Cortex of kidney (tissue), 1 donor: ENCODE data around the gene CEACAM7.

ENCODE experiments used
- DNase-seq: peaks from one replicate; lab custom pipeline; 2025; lab: John Stamatoyannopoulos, UW

CEACAM7 gene

GRCh38 chr19:41700381-41701195 is 12.5 kb upstream of the CEACAM7 start:
- DNase-seq, result no peak

DNA sequence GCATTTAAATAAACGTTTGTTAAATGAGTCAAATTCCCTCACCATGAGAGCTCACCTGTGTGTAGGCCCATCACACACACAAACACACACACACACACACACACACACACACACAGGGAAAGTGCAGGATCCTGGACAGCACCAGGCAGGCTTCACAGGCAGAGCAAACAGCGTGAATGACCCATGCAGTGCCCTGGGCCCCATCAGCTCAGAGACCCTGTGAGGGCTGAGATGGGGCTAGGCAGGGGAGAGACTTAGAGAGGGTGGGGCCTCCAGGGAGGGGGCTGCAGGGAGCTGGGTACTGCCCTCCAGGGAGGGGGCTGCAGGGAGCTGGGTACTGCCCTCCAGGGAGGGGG is 11.9 kb upstream of the CEACAM7 start:
- DNase-seq, result no peak

DNA sequence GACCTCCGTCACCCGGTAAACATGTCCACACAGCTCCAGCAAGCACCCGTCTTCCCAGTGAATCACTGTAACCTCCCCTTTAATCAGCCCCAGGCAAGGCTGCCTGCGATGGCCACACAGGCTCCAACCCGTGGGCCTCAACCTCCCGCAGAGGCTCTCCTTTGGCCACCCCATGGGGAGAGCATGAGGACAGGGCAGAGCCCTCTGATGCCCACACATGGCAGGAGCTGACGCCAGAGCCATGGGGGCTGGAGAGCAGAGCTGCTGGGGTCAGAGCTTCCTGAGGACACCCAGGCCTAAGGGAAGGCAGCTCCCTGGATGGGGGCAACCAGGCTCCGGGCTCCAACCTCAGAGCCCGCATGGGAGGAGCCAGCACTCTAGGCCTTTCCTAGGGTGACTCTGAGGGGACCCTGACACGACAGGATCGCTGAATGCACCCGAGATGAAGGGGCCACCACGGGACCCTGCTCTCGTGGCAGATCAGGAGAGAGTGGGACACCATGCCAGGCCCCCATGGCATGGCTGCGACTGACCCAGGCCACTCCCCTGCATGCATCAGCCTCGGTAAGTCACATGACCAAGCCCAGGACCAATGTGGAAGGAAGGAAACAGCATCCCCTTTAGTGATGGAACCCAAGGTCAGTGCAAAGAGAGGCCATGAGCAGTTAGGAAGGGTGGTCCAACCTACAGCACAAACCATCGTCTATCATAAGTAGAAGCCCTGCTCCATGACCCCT is 11.3 kb upstream of the CEACAM7 start:
- no peak for DNase-seq

GRCh38 chr19:41698746-41699230 is 10.7 kb upstream of the CEACAM7 start:
- DNase-seq, result no peak

- DNase-seq, result no peak
Measured at GRCh38 chr19:41697198-41697855, 9.3 kb upstream of the CEACAM7 start.

GRCh38 chr19:41696402-41697197 is 8.5 kb upstream of the CEACAM7 start:
- no peak for DNase-seq

DNA sequence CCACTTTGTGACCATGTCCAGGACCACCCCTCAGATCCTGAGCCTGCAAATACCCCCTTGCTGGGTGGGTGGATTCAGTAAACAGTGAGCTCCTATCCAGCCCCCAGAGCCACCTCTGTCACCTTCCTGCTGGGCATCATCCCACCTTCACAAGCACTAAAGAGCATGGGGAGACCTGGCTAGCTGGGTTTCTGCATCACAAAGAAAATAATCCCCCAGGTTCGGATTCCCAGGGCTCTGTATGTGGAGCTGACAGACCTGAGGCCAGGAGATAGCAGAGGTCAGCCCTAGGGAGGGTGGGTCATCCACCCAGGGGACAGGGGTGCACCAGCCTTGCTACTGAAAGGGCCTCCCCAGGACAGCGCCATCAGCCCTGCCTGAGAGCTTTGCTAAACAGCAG is 7.7 kb upstream of the CEACAM7 start:
- no peak for DNase-seq

DNA sequence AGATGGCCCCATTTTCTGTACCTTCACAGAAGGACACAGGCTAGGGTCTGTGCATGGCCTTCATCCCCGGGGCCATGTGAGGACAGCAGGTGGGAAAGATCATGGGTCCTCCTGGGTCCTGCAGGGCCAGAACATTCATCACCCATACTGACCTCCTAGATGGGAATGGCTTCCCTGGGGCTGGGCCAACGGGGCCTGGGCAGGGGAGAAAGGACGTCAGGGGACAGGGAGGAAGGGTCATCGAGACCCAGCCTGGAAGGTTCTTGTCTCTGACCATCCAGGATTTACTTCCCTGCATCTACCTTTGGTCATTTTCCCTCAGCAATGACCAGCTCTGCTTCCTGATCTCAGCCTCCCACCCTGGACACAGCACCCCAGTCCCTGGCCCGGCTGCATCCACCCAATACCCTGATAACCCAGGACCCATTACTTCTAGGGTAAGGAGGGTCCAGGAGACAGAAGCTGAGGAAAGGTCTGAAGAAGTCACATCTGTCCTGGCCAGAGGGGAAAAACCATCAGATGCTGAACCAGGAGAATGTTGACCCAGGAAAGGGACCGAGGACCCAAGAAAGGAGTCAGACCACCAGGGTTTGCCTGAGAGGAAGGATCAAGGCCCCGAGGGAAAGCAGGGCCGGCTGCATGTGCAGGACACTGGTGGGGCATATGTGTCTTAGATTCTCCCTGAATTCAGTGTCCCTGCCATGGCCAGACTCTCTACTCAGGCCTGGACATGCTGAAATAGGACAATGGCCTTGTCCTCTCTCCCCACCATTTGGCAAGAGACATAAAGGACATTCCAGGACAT is 7.0 kb upstream of the CEACAM7 start:
- DNase-seq, result no peak

DNA sequence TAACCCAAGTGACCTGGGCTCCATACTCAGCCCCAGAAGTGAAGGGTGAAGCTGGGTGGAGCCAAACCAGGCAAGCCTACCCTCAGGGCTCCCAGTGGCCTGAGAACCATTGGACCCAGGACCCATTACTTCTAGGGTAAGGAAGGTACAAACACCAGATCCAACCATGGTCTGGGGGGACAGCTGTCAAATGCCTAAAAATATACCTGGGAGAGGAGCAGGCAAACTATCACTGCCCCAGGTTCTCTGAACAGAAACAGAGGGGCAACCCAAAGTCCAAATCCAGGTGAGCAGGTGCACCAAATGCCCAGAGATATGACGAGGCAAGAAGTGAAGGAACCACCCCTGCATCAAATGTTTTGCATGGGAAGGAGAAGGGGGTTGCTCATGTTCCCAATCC is 6.1 kb upstream of the CEACAM7 start:
- DNase-seq, result no peak

DNA sequence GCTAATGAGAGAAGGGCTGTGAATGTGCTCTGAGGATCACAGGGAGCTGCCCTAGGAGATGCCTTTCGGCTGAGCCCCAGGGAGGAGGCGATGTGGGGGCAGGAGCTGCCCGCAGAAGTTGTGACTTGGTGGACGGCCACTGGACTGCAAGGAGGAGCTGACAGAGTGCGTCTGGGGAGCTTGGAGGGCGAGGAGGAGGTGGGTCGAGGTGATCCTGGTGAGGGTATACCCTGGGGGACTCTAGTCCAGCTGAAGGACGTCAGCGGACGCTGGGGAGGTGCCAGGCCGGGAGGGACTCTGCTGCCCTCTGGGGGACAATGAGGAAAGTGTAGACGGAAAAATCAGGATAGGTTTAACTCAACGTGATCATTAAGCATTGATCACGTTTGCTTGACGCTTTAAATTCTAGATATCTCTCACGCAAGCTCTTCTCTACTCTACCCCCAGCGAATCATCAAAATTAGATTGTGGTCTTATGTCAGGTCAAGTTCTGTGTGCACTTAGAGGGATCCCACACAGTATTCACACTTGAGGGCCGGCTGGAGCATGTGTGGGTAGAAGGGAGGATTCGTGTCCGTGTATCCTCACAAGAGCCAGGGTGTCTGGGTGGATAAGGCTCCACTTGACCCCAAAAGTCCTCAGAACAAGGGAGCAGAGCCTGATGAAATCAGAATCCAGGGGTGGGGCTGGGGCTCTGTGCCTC is 3.3 kb upstream of the CEACAM7 start:
- DNase-seq, result no peak

GRCh38 chr19:41690801-41691065 is 2.7 kb upstream of the CEACAM7 start:
- no peak for DNase-seq

- no peak for DNase-seq
Measured at GRCh38 chr19:41689993-41690800, 2.1 kb upstream of the CEACAM7 start.

DNA sequence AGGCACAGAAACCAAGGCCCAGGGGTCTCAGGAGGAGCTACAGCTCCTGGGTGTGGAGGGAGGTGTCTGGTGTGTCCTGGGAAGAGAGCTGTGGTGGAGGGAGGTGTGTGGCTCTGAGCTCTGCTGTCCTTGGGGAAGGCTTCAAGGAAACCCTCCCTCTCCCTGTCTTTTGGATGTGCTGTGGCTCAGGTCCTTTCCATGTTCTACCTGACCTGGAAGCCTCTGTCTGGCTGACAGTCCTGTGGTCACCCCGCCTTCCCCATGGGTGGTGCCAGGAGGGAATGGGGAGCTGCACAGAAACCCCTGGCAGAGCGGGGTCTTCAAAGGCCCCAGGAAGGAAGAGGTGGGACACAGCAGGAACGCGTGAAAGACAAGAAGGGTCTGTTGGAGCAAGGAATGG is 617 bp upstream of the CEACAM7 start:
- no peak for DNase-seq

- DNase-seq, result no peak
Measured at GRCh38 chr19:41687419-41687818, 651 bp downstream of the CEACAM7 start.

- no peak for DNase-seq
Measured at GRCh38 chr19:41682437-41682836, 5.6 kb downstream of the CEACAM7 start.

- DNase-seq, result no peak
Measured at GRCh38 chr19:41671486-41671885, 16.6 kb downstream of the CEACAM7 start.

- DNase-seq, result no peak
Measured at GRCh38 chr19:41670755-41671154, 17.3 kb downstream of the CEACAM7 start.

DNA sequence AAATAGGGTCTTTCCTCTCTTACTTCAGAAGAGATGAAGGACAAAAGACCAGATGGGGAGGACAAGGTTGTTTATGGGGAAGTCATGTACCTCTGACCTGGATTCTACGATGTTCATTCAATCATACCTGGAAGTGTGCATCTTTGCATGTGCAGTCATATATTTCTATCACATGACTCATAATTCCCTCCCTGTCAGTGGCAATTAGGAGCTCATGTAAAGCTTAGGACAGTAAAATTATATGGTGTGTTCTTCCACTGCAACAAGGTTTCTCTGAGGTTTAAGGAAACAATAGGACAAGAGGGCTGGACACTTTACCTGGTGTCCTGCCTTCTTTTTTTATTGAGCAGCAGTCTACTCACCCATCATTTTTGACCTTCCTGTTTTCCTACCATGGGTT is 19.8 kb downstream of the CEACAM7 start:
- no peak for DNase-seq

DNA sequence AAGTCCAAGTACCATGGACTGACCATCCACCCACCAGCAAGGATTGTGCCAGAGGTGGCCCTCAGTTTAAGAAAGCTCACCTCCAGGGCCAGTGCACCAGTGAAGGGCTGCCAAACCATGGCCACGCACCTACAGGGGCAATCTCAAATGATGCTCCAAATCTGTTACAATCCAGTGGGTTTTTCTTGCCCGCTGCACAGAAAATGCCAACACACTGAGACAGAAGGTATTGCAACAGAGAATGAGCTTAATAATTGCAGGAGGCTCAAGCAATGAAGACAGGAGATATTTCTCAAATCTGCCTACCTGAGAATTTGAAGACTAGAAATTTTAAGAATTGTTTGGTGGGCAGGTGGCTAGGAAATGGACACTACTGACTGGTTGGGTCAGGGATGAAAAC is 22.0 kb downstream of the CEACAM7 start:
- no peak for DNase-seq

GRCh38 chr19:41657157-41657556 is 30.9 kb downstream of the CEACAM7 start:
- no peak for DNase-seq
